C4-2B (cell line): ENCODE measurements around the gene SEMA3E.

Experiments used
- CTCF ChIP-seq: fragments of 450-650 bp; conservative IDR thresholded peaks from 2 replicates; pipeline ENCODE4 v1.5.1; 2017; ENCODE audit warnings: mild to moderate bottlenecking
- ZFX ChIP-seq: fragments of 450-650 bp; IDR thresholded peaks from 2 replicates; pipeline ENCODE4 v1.6.1; 2017

GRCh38 chr7:83532219-83532618, 116.7 kb downstream of the SEMA3E start:
- TF ChIP-seq CTCF (no peak), ZFX (no peak)
